ENCODE results near the gene ACBD6.

GRCh38 chr1:180272395-180272794, 230.0 kb downstream of the ACBD6 start:
- no peak for TF ChIP-seq CTCF (IDR thresholded peaks at IDR 0.05; ENCODE audit: low read length)
- no peak for TF ChIP-seq EZH2 (IDR thresholded peaks at IDR 0.05; ENCODE audit: borderline replicate concordance, low read length)
